RWPE1 (cell line): ENCODE results near the gene SLC41A1.

ENCODE experiments used
- CTCF ChIA-PET: fragments of 350-600 bp; sonication (Branson Sonifier 250); formaldehyde crosslinking; extraction: SDS; loops from one replicate; lab custom pipeline; 2021; lab: Yijun Ruan, JAX
- POLR2A ChIA-PET: fragments of 400-600 bp; formaldehyde crosslinking; extraction: SDS; loops from one replicate; lab custom pipeline; 2020; ENCODE audit warnings: antibody characterized with exemption; ENCODE audit not compliant: low non-redundant PET; lab: Yijun Ruan, JAX
- DNase-seq: peaks from one replicate; pipeline ENCODE4 v3.0.0; 2012; ENCODE audit warnings: low spot score
- H3K27ac ChIP-seq: fragments of 450-650 bp; 2 replicates; pipeline ENCODE4 v1.5.1; 2017
- CTCF ChIP-seq: fragments of 450-650 bp; conservative IDR thresholded peaks from 2 replicates; pipeline ENCODE4 v1.5.1; 2017; ENCODE audit warnings: low read depth, mild to moderate bottlenecking

Gene SLC41A1

GRCh38 chr1:205785446-205785845 is 27.6 kb downstream of the SLC41A1 start:
- DNase-seq: no peak
- no peak for TF ChIP-seq CTCF
- CTCF ChIA-PET: interaction anchor here (0.6 to 0.7 kb wide), 4 partner anchors 101 to 352 kb away, joined by 4 to 5 read pairs (median 4); no protein-coding TSS in a partner anchor
- no peak overlapping the region for H3K27ac ChIP-seq
- POLR2A ChIA-PET: interaction anchor here (0.6 to 1.1 kb wide), 2 partner anchors 20 to 333 kb away, joined by 3 to 5 read pairs; no protein-coding TSS in a partner anchor

- no peak for DNase-seq
- ChIA-PET CTCF (no interaction called here), POLR2A (no interaction called here)
- no peak overlapping the region for H3K27ac ChIP-seq
- TF ChIP-seq CTCF: no peak
Measured at GRCh38 chr1:205783904-205784303, 29.1 kb downstream of the SLC41A1 start.

GRCh38 chr1:205783433-205783795 is 29.6 kb downstream of the SLC41A1 start:
- no peak for DNase-seq
- POLR2A ChIA-PET: no interaction called here
- TF ChIP-seq CTCF: no peak
- CTCF ChIA-PET: no interaction called here
- no peak overlapping the region for H3K27ac ChIP-seq

GRCh38 chr1:205782627-205783432 is 30.2 kb downstream of the SLC41A1 start:
- no peak for DNase-seq
- ChIA-PET POLR2A (no interaction called here), CTCF (interaction anchor here (0.6 to 1.5 kb wide), 6 partner anchors 9 to 1420 kb away, joined by 3 to 7 read pairs (median 3); no protein-coding TSS in a partner anchor)
- TF ChIP-seq CTCF: no peak
- H3K27ac ChIP-seq: no peak overlapping the region

GRCh38 chr1:205780335-205780734 is 32.7 kb downstream of the SLC41A1 start:
- TF ChIP-seq CTCF: no peak

GRCh38 chr1:205777994-205778393 is 35.0 kb downstream of the SLC41A1 start:
- TF ChIP-seq CTCF: no peak
- POLR2A ChIA-PET: no interaction called here
- DNase-seq: no peak
- CTCF ChIA-PET: interaction anchor here (0.6 to 2.3 kb wide), 3 partner anchors 14 to 1139 kb away, joined by 3 to 9 read pairs (median 4); no protein-coding TSS in a partner anchor
- H3K27ac ChIP-seq: no peak overlapping the region

More at GRCh38 chr1:205780335-205780734, 32.7 kb downstream of the SLC41A1 start:
- H3K27ac ChIP-seq: no peak overlapping the region
- ChIA-PET POLR2A (no interaction called here), CTCF (interaction anchor here (0.6 kb wide), 1 partner anchor 150 kb away, joined by 3 read pairs; no protein-coding TSS in a partner anchor)
- no peak for DNase-seq
